ENCODE measurements around the gene ZBTB46. TPM values are rescaled to one million over a fixed set of nuclear protein-coding genes. Genes with fewer than 3 reads are reported as not detected.

Gene ZBTB46
- total RNA-seq, 1 experiment from 2014 or later = 1.1 TPM

DNA sequence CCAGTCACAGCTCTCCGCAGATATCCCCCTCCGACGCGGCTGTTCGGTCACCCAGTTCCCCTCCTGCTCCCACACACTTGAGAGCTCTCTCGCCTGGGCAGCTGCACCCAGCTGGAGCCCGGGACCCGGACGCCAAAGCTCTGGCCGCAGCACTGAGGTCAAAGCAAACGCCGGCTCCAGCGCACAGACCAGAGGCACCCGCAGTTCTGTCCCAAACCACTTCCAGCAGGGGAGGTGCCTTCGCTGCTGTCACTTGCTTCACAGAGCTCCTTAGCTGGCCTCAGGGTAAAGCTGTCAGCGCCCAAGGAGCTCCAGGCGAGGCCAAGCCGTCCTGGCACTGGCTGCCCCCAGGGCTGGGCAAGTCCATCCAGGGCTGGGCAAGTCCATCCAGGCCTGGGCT, 63.6 kb downstream of the ZBTB46 start:
- POLR2A ChIA-PET (ENCODE audit: low non-redundant PET) = no interaction called here
- Histone ChIP-seq H3K27me3 (replicated peaks; ENCODE audit: insufficient read depth, low read depth, low read length, poor library complexity) (no peaks in the 10 kb centered on the region), H3K4me3 (ENCODE audit: low read depth, low read length, poor library complexity, severe bottlenecking) (no peak overlapping the region), H3K36me3 (ENCODE audit: insufficient read depth, low read length, poor library complexity, severe bottlenecking) (no peaks in the 10 kb centered on the region), H3K9me3 (ENCODE audit: low read depth, low read length, poor library complexity, severe bottlenecking) (no peaks in the 10 kb centered on the region), H3K27ac (ENCODE audit: low read depth, low read length, poor library complexity, severe bottlenecking) (no peak overlapping the region), H3K4me1 (ENCODE audit: insufficient read depth, low read length, poor library complexity, severe bottlenecking) (no peaks in the 10 kb centered on the region)
- TF ChIP-seq, protein P1, sequence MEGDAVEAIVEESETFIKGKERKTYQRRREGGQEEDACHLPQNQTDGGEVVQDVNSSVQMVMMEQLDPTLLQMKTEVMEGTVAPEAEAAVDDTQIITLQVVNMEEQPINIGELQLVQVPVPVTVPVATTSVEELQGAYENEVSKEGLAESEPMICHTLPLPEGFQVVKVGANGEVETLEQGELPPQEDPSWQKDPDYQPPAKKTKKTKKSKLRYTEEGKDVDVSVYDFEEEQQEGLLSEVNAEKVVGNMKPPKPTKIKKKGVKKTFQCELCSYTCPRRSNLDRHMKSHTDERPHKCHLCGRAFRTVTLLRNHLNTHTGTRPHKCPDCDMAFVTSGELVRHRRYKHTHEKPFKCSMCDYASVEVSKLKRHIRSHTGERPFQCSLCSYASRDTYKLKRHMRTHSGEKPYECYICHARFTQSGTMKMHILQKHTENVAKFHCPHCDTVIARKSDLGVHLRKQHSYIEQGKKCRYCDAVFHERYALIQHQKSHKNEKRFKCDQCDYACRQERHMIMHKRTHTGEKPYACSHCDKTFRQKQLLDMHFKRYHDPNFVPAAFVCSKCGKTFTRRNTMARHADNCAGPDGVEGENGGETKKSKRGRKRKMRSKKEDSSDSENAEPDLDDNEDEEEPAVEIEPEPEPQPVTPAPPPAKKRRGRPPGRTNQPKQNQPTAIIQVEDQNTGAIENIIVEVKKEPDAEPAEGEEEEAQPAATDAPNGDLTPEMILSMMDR (conservative IDR thresholded peaks at IDR 0.05; ENCODE audit: low read depth, low read length) = no peak
- DNase-seq (ENCODE audit: low spot score) = no peak
- no TSS peak for BruUV-seq (replicated peaks)
- CTCF ChIA-PET = no interaction called here
- intact Hi-C loops (cut with micrococcal nuclease; ENCODE audit: unreplicated experiment) = no loop called here

DNA sequence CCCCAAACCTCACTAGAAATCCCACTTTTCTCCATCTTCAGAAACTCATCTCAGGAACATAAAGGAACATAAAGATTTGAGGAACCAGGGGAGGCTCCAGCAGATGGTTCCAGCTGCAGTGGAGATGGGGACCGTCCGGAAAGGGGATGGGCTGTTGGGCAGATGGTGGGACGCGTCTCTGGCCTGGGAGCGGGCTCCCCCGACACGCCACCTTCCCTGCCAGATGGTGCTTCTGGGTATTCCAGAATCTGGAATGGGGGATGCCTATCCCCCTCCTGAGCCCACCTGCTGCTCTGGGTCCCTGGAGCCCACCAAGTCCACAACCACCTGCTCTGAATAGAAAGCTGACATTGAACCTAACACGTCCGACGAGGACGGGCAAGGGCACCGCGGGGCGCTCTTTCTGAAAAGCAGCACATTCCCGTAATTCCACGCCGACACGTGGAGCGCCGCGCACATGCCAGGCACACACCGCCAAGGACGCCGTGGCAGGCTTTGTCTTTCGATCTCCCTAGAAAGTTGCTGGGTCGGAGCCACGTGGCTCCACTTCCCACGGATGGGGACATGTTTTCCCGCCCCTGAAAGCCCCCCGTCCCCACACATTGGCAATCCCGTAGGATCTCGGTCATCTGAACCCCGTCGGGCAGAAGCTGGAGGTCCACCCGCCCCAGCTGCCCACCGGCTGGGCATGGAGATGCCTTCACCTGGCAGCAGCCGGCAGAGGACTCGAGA, 64.2 kb downstream of the ZBTB46 start:
- H3K9me3 ChIP-seq (ENCODE audit: low read depth, low read length, poor library complexity, severe bottlenecking) = no peaks in the 10 kb centered on the region
- no peaks in the 10 kb centered on the region for H3K4me1 ChIP-seq (ENCODE audit: insufficient read depth, low read length, poor library complexity, severe bottlenecking)
- H3K27ac ChIP-seq (ENCODE audit: low read depth, low read length, poor library complexity, severe bottlenecking) = no peak overlapping the region
- no TSS peak for BruUV-seq (replicated peaks)
- intact Hi-C loops (cut with micrococcal nuclease; ENCODE audit: unreplicated experiment) = no loop called here
- DNase-seq (ENCODE audit: low spot score) = no peak
- H3K36me3 ChIP-seq (ENCODE audit: insufficient read depth, low read length, poor library complexity, severe bottlenecking) = no peaks in the 10 kb centered on the region
- H3K4me3 ChIP-seq (ENCODE audit: low read depth, low read length, poor library complexity, severe bottlenecking) = no peak overlapping the region
- CTCF ChIA-PET = interaction anchor here (0.5 kb wide), 1 partner anchor 207 kb away, joined by 3 read pairs; no protein-coding TSS in a partner anchor
- POLR2A ChIA-PET (ENCODE audit: low non-redundant PET) = no interaction called here
- H3K27me3 ChIP-seq (replicated peaks; ENCODE audit: insufficient read depth, low read depth, low read length, poor library complexity) = no peaks in the 10 kb centered on the region
- no peak for TF ChIP-seq EZH2 (IDR thresholded peaks at IDR 0.05; ENCODE audit: borderline replicate concordance, low read depth, low read length, poor library complexity, severe bottlenecking)
- TF ChIP-seq, protein P1 (conservative IDR thresholded peaks at IDR 0.05; ENCODE audit: low read depth, low read length) = no peak

DNA sequence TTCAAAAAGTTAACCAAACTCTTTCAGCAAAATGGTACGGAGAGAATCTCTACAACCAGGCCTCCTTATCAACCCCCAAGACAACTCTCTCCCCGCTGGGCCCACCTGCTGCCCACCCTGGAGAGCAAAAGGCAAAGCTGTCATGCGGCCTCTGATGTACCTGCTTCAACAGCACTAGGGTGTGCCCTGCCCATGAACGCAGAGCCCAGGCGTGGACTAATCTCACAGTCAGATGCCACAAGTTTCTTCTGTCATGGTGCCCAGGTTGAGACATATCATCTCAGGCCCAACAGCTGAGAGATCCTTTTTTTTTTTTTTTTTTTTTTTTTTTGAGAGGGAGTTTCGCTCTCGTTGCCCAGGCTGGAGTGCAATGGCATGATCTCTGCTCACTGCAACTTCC, 65.2 kb downstream of the ZBTB46 start:
- ChIA-PET POLR2A (ENCODE audit: low non-redundant PET) (no interaction called here), CTCF (no interaction called here)
- Histone ChIP-seq H3K27me3 (replicated peaks; ENCODE audit: insufficient read depth, low read depth, low read length, poor library complexity) (no peaks in the 10 kb centered on the region), H3K4me1 (ENCODE audit: insufficient read depth, low read length, poor library complexity, severe bottlenecking) (no peaks in the 10 kb centered on the region), H3K27ac (ENCODE audit: low read depth, low read length, poor library complexity, severe bottlenecking) (no peak overlapping the region), H3K4me3 (ENCODE audit: low read depth, low read length, poor library complexity, severe bottlenecking) (no peak overlapping the region), H3K36me3 (ENCODE audit: insufficient read depth, low read length, poor library complexity, severe bottlenecking) (no peaks in the 10 kb centered on the region), H3K9me3 (ENCODE audit: low read depth, low read length, poor library complexity, severe bottlenecking) (no peaks in the 10 kb centered on the region)
- no TSS peak for BruUV-seq (replicated peaks)
- no peak for TF ChIP-seq EZH2 (IDR thresholded peaks at IDR 0.05; ENCODE audit: borderline replicate concordance, low read depth, low read length, poor library complexity, severe bottlenecking)
- TF ChIP-seq, protein P1 (conservative IDR thresholded peaks at IDR 0.05; ENCODE audit: low read depth, low read length) = no peak
- DNase-seq (ENCODE audit: low spot score) = no peak
- intact Hi-C loops (cut with micrococcal nuclease; ENCODE audit: unreplicated experiment) = no loop called here

Measured in A673 (cell line).